Ishikawa (cell line): ENCODE data around the gene LSM7.

Experiments
- CEBPB ChIP-seq: IDR thresholded peaks from 2 replicates; pipeline ENCODE4 v1.6.1; 2012
- CREB1 ChIP-seq: IDR thresholded peaks from 2 replicates; pipeline ENCODE4 v1.6.1; 2012; ENCODE audit warnings: low read depth
- EGR1 ChIP-seq: IDR thresholded peaks from 2 replicates; pipeline ENCODE4 v1.6.1; 2012
- EP300 ChIP-seq: IDR thresholded peaks from 2 replicates; pipeline ENCODE4 v1.6.1; 2012; ENCODE audit warnings: borderline replicate concordance
- FOXM1 ChIP-seq: IDR thresholded peaks from 2 replicates; pipeline ENCODE4 v1.6.1; 2012; ENCODE audit warnings: low read depth, borderline replicate concordance
- NFIC ChIP-seq: IDR thresholded peaks from 2 replicates; pipeline ENCODE4 v1.6.1; 2012
- RAD21 ChIP-seq: IDR thresholded peaks from 2 replicates; pipeline ENCODE4 v1.6.1; 2012; ENCODE audit warnings: low read depth
- REST ChIP-seq: IDR thresholded peaks from 2 replicates; pipeline ENCODE4 v1.6.1; 2012; ENCODE audit warnings: low read depth, mild to moderate bottlenecking
- TAF1 ChIP-seq: IDR thresholded peaks from 2 replicates; pipeline ENCODE4 v1.6.1; 2012; ENCODE audit warnings: low read depth, mild to moderate bottlenecking
- TCF12 ChIP-seq: IDR thresholded peaks from 2 replicates; pipeline ENCODE4 v1.6.1; 2012; ENCODE audit warnings: low read depth
- TEAD4 ChIP-seq: IDR thresholded peaks from 2 replicates; pipeline ENCODE4 v1.6.1; 2012
- USF1 ChIP-seq: IDR thresholded peaks from 2 replicates; pipeline ENCODE4 v1.6.1; 2012
- YY1 ChIP-seq: IDR thresholded peaks from 2 replicates; pipeline ENCODE4 v1.6.1; 2012; ENCODE audit warnings: low read depth
- ZBTB7A ChIP-seq: IDR thresholded peaks from 2 replicates; pipeline ENCODE4 v1.6.1; 2012; ENCODE audit warnings: low read depth
- TF ChIP-seq, protein P1 (sequence below): IDR thresholded peaks from 2 replicates; pipeline ENCODE4 v1.6.1; 2012

The LSM7 gene

DNA sequence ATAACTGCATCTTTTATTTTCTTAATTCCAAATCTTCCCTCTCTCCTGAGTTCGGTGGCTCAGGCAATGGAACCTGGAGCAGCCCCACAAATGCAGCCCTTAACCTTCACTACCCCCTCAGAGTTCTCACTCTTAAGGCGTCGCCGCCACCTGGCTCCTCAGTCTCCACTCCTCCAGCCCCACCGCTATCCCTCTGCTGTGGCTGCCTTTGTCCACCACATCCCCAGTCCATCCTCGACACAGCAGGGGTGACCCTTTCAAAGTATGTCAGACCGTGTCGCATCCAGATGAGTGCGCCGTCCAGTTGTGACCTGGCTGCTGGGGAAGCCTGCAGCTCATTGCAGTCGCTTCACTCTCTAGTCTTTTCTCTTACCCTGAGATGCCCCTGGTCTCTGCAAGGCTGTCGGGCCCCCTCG is 1.1 kb upstream of the LSM7 start:
- TF ChIP-seq ZBTB7A (no peak), YY1 (no peak), USF1 (no peak), RAD21 (no peak), TEAD4 (no peak), CREB1 (no peak), NFIC (no peak), FOXM1 (no peak), TAF1 (no peak), EGR1 (no peak), CEBPB (no peak), REST (no peak)
- TF ChIP-seq, protein P1, sequence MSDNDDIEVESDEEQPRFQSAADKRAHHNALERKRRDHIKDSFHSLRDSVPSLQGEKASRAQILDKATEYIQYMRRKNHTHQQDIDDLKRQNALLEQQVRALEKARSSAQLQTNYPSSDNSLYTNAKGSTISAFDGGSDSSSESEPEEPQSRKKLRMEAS = no peak

DNA sequence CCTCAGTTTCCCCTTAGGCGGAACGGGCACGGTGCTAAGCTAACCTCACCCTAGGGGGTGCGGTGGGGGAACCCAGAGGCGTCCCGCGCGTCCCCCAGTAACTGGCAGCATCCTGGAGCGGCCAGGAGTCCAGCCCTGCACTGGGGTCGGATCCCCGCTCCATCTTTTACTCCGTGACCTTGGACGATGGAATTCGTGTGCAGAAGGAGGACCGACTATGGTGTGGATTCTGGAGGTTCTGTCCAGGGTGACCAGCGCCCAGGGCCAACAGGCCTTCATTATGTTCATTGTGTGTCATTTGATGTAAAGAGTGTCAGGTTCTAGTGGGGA is 728 bp upstream of the LSM7 start:
- no peak for TF ChIP-seq CREB1
- no peak for TF ChIP-seq REST
- TF ChIP-seq, protein P1 = no peak
- no peak for TF ChIP-seq TEAD4
- no peak for TF ChIP-seq USF1
- no peak for TF ChIP-seq TCF12
- no peak for TF ChIP-seq TAF1
- no peak for TF ChIP-seq EP300
- TF ChIP-seq FOXM1 = no peak
- TF ChIP-seq CEBPB = no peak
- TF ChIP-seq YY1 = no peak
- TF ChIP-seq RAD21 = no peak
- TF ChIP-seq NFIC = no peak
- no peak for TF ChIP-seq EGR1
- TF ChIP-seq ZBTB7A = no peak

- TF ChIP-seq RAD21 (no peak), ZBTB7A (0 out of 2 replicates have a peak, but pooled peaks have one; percentile 17), TEAD4 (0 out of 2 replicates have a peak, but pooled peaks have one; percentile 4), TCF12 (no peak), YY1 (peak; percentile 64)
Observed at GRCh38 chr19:2327773-2328400, 499 bp downstream of the LSM7 start.

DNA sequence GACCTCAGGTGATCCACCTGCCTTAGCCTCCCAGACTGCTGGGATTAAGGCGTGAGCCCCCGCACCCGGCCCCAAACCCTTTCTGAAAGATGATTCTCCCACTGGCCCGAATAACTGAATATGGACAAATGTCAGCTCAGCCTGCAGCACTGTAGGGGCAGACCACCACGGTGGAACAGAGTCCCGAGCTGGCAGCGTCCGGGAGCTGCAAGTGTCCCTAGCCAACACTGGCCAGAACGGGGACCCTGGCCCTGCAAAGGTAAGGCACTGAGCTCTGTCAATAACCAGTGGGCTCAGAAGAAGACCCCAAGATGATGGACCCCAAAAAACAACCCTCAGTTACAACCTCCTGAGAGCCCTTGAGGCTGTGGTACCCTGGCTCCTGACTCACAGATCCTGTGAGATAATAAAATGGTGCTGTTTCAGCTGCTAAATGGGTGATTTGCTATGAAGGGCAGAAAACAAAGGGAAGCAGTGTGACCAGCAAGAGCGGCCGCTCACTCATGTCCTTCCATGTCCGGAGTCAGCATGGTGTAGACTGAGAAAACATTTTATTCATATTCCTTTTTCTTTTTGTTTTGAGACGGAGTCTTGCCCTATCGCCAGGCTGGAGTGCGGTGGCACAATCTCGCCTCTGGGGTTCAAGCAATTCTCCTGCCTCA is 1.6 kb downstream of the LSM7 start:
- TF ChIP-seq NFIC = no peak
- TF ChIP-seq CREB1 = no peak
- TF ChIP-seq ZBTB7A = no peak
- TF ChIP-seq, protein P1 = no peak
- TF ChIP-seq TAF1 = no peak
- TF ChIP-seq FOXM1 = no peak
- no peak for TF ChIP-seq EP300
- no peak for TF ChIP-seq RAD21
- no peak for TF ChIP-seq REST
- TF ChIP-seq YY1 = no peak
- TF ChIP-seq USF1 = no peak
- TF ChIP-seq TCF12 = no peak
- no peak for TF ChIP-seq EGR1
- no peak for TF ChIP-seq CEBPB
- no peak for TF ChIP-seq TEAD4
